HepG2 (cell line): ENCODE data around the gene LIPC. TPM values are rescaled to one million over a fixed set of nuclear protein-coding genes. Genes with fewer than 3 reads are reported as not detected.

Experiments used
- ATAC-seq: fragments of 200-7000 bp; cut with Tn5 transposase; 3 replicates; pipeline ENCODE4 v1.9.1; 2020; ENCODE audit warnings: mild to moderate bottlenecking, moderate library complexity
- BruUV-seq: library from RNA; stranded (reverse); fragments of 400-500 nt; replicated peaks from 2 replicates; lab custom pipeline; 2021; lab: Mats Ljungman, UMichigan
- CTCF ChIA-PET: fragments of 300-600 bp; formaldehyde crosslinking; extraction: SDS; loops from one replicate; lab custom pipeline; 2021; ENCODE audit warnings: low total read pairs, inconsistent platforms, low intra/inter-chr PET ratio; lab: Yijun Ruan, JAX
- POLR2A ChIA-PET: fragments of 350-600 bp; sonication (Branson Sonifier 250); formaldehyde crosslinking; loops from one replicate; lab custom pipeline; 2020; ENCODE audit warnings: antibody characterized with exemption, inconsistent platforms; lab: Yijun Ruan, JAX
- DNase-seq: peaks from one replicate; pipeline ENCODE4 v3.0.0-alpha.2; 2015; ENCODE audit warnings: low spot score
- FAIRE-seq: peaks from 3 replicates; lab custom pipeline; 2011; peaks lifted over from hg19 to GRCh38; lab: Jason Lieb, UNC
- H2AFZ ChIP-seq: one replicate; pipeline ENCODE4 v1.6.1; 2011; ENCODE audit warnings: low read length, inconsistent platforms
- H3K27ac ChIP-seq: fragments of 300-600 bp; 3 replicates; pipeline ENCODE4 v1.8.0; 2011; ENCODE audit warnings: mixed run types, mild to moderate bottlenecking, mixed read lengths, low read length, inconsistent platforms; ENCODE audit not compliant: insufficient read depth; ENCODE audit errors: extremely low read length
- H3K27me3 ChIP-seq, 2 experiments: fragments of 200-600 bp in 1 of 2; 2 replicates in 1 of 2; 3 replicates in 1 of 2; pipeline versions ENCODE4 v1.6.0 to v1.8.0; 2011; ENCODE audit warnings: low read length in 2 of 2, mild to moderate bottlenecking in 2 of 2, moderate library complexity in 2 of 2, inconsistent platforms in 1 of 2; ENCODE audit not compliant: insufficient read depth in 2 of 2, control insufficient read depth in 1 of 2
- H3K36me3 ChIP-seq, 2 experiments: fragments of 200-600 bp in 1 of 2; replicated peaks in 1 of 2; 2 replicates in 1 of 2; 3 replicates in 1 of 2; pipeline versions ENCODE4 v1.5.1 to v1.8.0; 2011; ENCODE audit warnings: low read length in 2 of 2, inconsistent platforms in 1 of 2; ENCODE audit not compliant: insufficient read depth in 2 of 2, control insufficient read depth in 1 of 2
- H3K4me1 ChIP-seq: 2 replicates; pipeline ENCODE4 v1.5.1; 2012; ENCODE audit warnings: low read length, inconsistent platforms; ENCODE audit not compliant: insufficient read depth
- H3K4me2 ChIP-seq: 2 replicates; pipeline ENCODE4 v1.6.0; 2011; ENCODE audit warnings: low read depth, low read length, inconsistent platforms
- H3K4me3 ChIP-seq, 3 experiments: fragments of 200-600 bp in 1 of 3; sonication (generic), shearing (Covaris generic) in 1 of 3; replicated peaks in 1 of 3; 2 replicates each; pipeline ENCODE4 v1.5.1; 2011 to 2016; ENCODE audit warnings: low read length in 3 of 3, inconsistent platforms in 2 of 3, low read depth in 2 of 3, mild to moderate bottlenecking in 2 of 3, control low read depth in 1 of 3, mixed read lengths in 1 of 3; ENCODE audit not compliant: insufficient read depth in 1 of 3
- H3K79me2 ChIP-seq: one replicate; pipeline ENCODE4 v1.6.1; 2011; ENCODE audit warnings: low read length, inconsistent platforms; ENCODE audit not compliant: insufficient read depth
- H3K9ac ChIP-seq: 2 replicates; pipeline ENCODE4 v1.6.0; 2011; ENCODE audit warnings: mild to moderate bottlenecking, low read depth, low read length, inconsistent platforms; ENCODE audit not compliant: insufficient read depth
- H3K9me3 ChIP-seq: 2 replicates; pipeline ENCODE4 v1.5.1; 2012; ENCODE audit warnings: mild to moderate bottlenecking, low read length
- H4K20me1 ChIP-seq: 2 replicates; pipeline ENCODE4 v1.6.0; 2011; ENCODE audit warnings: inconsistent platforms, mild to moderate bottlenecking, low read length, moderate library complexity; ENCODE audit not compliant: insufficient read depth
- ELF3 ChIP-seq: IDR thresholded peaks from 2 replicates; pipeline ENCODE4 v1.6.1; 2016; ENCODE audit warnings: missing genetic modification reagents, missing compliant biosample characterization
- KIAA2018 ChIP-seq: sonication (generic); formaldehyde crosslinking; IDR thresholded peaks from 2 replicates; pipeline ENCODE4 v1.5.0; 2020; ENCODE audit warnings: mild to moderate bottlenecking, missing genetic modification reagents, borderline replicate concordance
- MAFK ChIP-seq, 2 experiments: IDR thresholded peaks in 1 of 2; conservative IDR thresholded peaks in 1 of 2; 2 replicates each; pipeline ENCODE4 v1.6.1; 2011; ENCODE audit warnings: improper control_type of control experiment in 2 of 2, low read length in 2 of 2
- MTA1 ChIP-seq: sonication (generic); formaldehyde crosslinking; IDR thresholded peaks from 2 replicates; pipeline ENCODE4 v1.4.0; 2020; ENCODE audit warnings: missing genetic modification reagents, mild to moderate bottlenecking, borderline replicate concordance
- NFKB2 ChIP-seq: sonication (generic); formaldehyde crosslinking; IDR thresholded peaks from 2 replicates; pipeline ENCODE4 v1.4.0; 2020; ENCODE audit warnings: missing genetic modification reagents, borderline replicate concordance
- POLR2AphosphoS2 ChIP-seq: IDR thresholded peaks from 2 replicates; pipeline ENCODE4 v1.6.1; 2011; ENCODE audit warnings: low read depth, low read length, improper control_type of control experiment
- ZBTB38 ChIP-seq: sonication (generic); formaldehyde crosslinking; IDR thresholded peaks from 2 replicates; pipeline ENCODE4 v1.5.1; 2020; ENCODE audit warnings: mild to moderate bottlenecking, missing genetic modification reagents
- ZBTB7B ChIP-seq: sonication (generic); formaldehyde crosslinking; IDR thresholded peaks from 2 replicates; pipeline ENCODE4 v1.4.0; 2020; ENCODE audit warnings: missing genetic modification reagents
- ZNF234 ChIP-seq: sonication (generic); formaldehyde crosslinking; conservative IDR thresholded peaks from 2 replicates; pipeline ENCODE4 v1.5.1; 2020; ENCODE audit warnings: mild to moderate bottlenecking, missing genetic modification reagents
- ZNF362 ChIP-seq: sonication (generic); formaldehyde crosslinking; IDR thresholded peaks from 2 replicates; pipeline ENCODE4 v1.4.0; 2020; ENCODE audit warnings: missing genetic modification reagents, mild to moderate bottlenecking, borderline replicate concordance
- ZNF639 ChIP-seq: conservative IDR thresholded peaks from 2 replicates; pipeline ENCODE4 v1.6.1; 2018; ENCODE audit warnings: missing genetic modification reagents
- WGBS: methylation state at CpG from one replicate; pipeline ENCODE4 v1.1.6; 2017; ENCODE audit warnings: low lambda C conversion rate; 5-methylcytosine and 5-hydroxymethylcytosine counted together
- in situ Hi-C: cut with HindIII; loops from 2 replicates; pipeline ENCODE4 v1.10.0; 2017; ENCODE audit warnings: low pct_unique_long_range_greater_than_20kb; ENCODE audit not compliant: extremely low pct_ligation_motif_present
- intact Hi-C: fragments of 100-400 bp; cut with micrococcal nuclease; formaldehyde crosslinking; loops from one replicate; pipeline ENCODE4 v1.10.0; 2022; ENCODE audit not compliant: unreplicated experiment
- polyA plus RNA-seq, 8 experiments: library from polyadenylated mRNA; depleted of rRNA in 3 of 8; stranded (reverse) in 7 of 8; unstranded in 1 of 8; fragments of >200 nt; fragmentation: Illumina TruSeq in 4 of 8; extraction: Trizol in 4 of 8; gene quantifications; 2 replicates each; pipeline versions ENCODE4 v1.2.1 to v1.2.3, GENCODE V29; 2011 to 2016; ENCODE audit warnings: low read depth in 4 of 8, missing spikeins in 1 of 8, mixed read lengths in 1 of 8; ENCODE audit not compliant: insufficient read depth in 1 of 8
- total RNA-seq, 5 experiments: library from RNA; depleted of rRNA; stranded (reverse); fragments of >200 nt; fragmentation: Illumina TruSeq; extraction: Trizol; gene quantifications; 2 replicates each; pipeline ENCODE4 v1.2.3, GENCODE V29; 2016; ENCODE audit warnings: low read depth in 1 of 5

Gene LIPC
- total and polyA plus RNA-seq, 2 of the 13 experiments (the other 11 are each of a cell fraction or from before 2014, with no cell fraction given): 26.0 to 38.0 TPM

- Histone ChIP-seq H3K4me3 (no peak overlapping the region), H3K4me1 (peaks cover 6% of the 10 kb centered on the region; the same call in 1 of the 2 replicates), H3K36me3 (no peaks in the 10 kb centered on the region), H3K27me3 (no peaks in the 10 kb centered on the region), H3K4me2 (no peak overlapping the region), H3K27ac (no peak overlapping the region), H3K79me2 (no peaks in the 10 kb centered on the region), H2AFZ (no peak overlapping the region), H4K20me1 (no peaks in the 10 kb centered on the region), H3K9me3 (peaks cover 6% of the 10 kb centered on the region; the same call in 1 of the 2 replicates), H3K9ac (no peak overlapping the region)
- BruUV-seq: no TSS peak
- 25% methylated on average over 1 of the region's 2 CpGs for WGBS
- ChIA-PET POLR2A (no interaction called here), CTCF (no interaction called here)
- in situ Hi-C loops (no loop called here), intact Hi-C loops (no loop called here)
- ATAC-seq (no peak), FAIRE-seq (no peak), DNase-seq (no peak)
- TF ChIP-seq ZNF639 (CRISPR knock-in tag) (no peak), ZBTB38 (CRISPR knock-in tag) (no peak), NFKB2 (CRISPR knock-in tag) (no peak), MAFK (conservative IDR thresholded peaks at IDR 0.05 in 1 of 2, IDR thresholded peaks at IDR 0.05 in 1 of 2; ENCODE audit: low read length in 2 of 2) (no peak), ZBTB7B (no peak), ZNF234 (CRISPR knock-in tag) (no peak), ZNF362 (CRISPR knock-in tag) (no peak), MTA1 (CRISPR knock-in tag) (no peak), POLR2AphosphoS2 (no peak), ELF3 (no peak), KIAA2018 (no peak)
Observed at GRCh38 chr15:58486062-58486461, 54.3 kb downstream of the LIPC start.
